ENCODE measurements around the gene LYPD4.
A peak's percentile ranks its signal among the peaks of the same experiment; 100 is the strongest.

Gene LYPD4

DNA sequence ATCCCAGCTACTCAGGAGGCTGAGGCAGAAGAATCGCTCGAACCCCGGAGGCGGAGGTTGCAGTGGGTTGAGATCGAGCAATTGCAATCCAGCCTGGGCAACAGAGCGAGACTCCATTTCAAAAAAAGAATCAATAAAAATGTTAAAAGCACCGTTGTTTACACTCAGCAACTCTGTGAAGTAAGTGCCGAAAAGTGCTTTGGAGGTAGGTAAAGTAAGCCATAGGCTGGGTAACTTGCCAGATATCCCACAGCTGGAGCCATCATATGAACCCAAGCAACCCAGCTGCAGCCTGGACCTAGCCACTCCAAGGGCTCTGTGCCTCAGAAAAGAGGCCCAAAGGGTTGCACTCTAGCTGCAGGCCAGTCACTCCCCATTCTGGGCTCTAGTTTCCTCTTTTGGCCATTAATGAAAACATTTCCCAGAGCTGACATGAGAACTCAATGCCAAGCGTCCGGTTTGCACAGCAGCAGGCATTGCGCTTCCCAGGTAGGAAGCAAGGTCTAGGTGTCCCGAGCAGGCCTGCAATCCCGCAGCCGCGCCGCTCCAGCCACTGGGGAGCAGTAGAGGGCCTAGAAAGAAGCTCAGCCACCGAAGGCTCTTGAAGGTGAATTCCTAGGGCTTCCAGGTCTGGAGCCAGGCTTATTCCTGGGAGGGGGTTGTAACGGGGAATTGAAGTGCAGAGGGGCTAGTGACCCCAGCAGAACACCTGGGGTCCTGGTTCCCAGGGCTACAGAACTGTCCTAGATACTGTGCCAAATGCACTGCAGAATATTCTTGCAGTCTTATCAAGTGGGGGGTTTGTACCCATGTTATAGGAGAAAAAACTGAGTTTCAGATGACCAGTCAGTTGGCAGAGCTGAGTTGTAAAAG lies 28.5 kb upstream of the LYPD4 start:
- peak; percentile 64 for DNase-seq

GRCh38 chr19:41872384-41872774 lies 27.9 kb upstream of the LYPD4 start:
- no peak for DNase-seq

DNA sequence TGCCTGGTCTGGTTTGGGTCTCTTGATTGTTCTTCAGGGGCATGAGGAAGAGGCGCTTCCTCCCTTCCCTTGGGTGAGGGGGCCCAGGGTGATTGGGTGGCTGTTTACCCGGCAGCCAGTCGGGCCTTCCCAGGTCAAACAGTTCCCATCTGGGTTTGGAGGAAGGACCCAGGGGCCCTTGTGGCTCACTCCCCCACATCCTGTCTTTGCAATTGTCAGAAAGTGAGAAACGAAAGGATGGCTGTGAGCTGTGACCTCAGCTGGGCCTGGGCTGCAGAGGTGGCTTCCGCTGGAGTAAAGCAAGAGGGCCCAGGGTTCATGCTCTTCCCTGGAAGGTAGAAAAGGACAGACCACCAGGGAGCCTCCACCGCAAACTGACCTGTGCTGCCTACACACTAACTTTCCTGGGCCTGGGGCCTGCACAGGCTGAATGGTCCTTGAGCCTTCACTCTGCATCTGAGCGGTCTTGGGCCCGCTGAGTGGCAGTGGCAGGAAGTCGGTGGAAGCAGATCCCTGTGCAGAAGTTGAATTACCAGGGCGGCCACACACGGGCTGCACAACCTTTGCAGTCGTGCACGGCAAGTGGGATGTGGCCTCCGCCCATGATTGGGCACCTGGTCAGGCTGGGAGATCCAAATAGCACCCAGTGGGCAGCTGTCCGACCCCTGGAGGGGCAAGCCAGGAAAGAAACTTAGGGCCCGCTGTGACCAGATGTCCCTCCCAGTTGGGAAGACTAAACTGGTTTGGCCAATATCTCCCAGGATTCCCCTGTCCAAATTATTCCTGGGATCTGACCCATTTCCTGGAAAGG lies 27.3 kb upstream of the LYPD4 start:
- no peak for DNase-seq

DNA sequence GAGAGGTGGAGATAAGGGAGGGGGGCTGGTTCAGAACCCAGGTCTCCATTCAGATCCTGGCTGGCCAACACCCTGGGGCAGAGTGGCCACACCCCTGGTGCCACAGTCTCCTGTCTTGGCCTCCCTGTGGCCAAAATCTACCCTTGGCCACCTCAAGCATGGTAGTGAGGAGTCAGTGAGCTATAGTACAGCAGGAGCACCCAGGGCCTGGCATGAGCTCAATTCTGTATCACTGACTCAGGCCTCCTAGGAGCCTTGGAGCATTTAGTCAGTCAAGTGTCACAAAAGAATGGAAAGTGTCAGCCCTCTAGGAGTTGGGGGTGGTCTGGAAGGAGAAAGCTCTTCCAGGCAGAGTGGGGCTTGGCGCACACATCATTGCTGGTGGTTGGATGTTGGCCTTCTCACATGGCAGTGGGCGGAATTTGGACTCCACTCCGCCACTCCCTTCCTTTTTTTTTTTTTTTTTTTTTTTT lies 26.0 kb upstream of the LYPD4 start:
- DNase-seq = no peak

DNA sequence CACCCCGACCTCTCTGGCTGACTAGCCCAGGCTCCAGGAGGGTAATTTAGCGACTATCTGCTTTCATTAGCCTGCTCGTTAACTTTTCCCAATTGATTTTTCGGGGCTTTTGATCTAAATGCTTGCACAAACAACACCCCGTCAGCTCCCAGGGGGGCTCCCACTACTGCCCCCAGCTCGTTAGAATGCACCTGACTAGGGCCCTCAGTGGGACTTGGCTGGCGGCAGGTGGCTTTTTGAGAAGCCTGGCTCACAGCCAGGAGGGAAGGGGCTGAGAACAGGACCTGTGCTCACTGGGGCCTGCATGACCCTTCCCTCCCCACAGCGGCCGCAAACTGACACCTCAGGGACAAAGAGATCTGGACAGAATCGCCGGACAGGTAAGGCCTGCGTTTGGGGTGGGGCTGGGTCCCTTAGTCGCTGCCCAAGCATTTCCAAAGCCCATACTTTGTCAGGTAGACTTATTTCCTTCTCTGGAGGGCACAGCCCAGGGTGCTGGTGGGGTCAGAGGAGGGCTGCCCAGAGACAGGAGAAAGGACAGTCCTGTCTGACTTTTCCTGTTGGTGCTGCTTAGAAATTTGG lies 25.0 kb upstream of the LYPD4 start:
- DNase-seq = no peak

GRCh38 chr19:41868989-41869300 lies 24.5 kb upstream of the LYPD4 start:
- DNase-seq = no peak

- no peak for DNase-seq
These were observed 23.9 kb upstream of the LYPD4 start for GRCh38 chr19:41868120-41868988.

DNA sequence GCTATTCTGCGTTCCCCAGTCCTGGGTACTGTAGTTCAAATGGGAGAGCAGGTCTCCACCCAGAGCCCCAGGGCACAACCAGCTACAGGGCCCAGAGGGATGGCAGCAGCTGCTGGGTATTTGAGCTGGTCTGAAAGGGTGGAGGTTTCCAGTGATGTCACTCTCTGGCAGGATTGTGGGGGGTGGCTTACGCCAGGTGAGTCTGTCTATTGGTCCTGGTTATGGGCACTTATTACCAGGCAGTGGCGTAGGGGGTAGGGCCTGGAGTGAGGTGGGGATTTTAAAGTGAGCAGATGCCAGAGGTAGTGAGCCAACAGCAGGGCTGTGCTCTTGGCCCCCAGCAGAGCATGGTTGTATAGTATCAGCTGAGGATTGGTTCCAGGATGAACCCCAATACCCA lies 21.8 kb upstream of the LYPD4 start:
- no peak for DNase-seq

- DNase-seq = no peak
These were observed 19.9 kb upstream of the LYPD4 start for GRCh38 chr19:41864374-41864773.

DNA sequence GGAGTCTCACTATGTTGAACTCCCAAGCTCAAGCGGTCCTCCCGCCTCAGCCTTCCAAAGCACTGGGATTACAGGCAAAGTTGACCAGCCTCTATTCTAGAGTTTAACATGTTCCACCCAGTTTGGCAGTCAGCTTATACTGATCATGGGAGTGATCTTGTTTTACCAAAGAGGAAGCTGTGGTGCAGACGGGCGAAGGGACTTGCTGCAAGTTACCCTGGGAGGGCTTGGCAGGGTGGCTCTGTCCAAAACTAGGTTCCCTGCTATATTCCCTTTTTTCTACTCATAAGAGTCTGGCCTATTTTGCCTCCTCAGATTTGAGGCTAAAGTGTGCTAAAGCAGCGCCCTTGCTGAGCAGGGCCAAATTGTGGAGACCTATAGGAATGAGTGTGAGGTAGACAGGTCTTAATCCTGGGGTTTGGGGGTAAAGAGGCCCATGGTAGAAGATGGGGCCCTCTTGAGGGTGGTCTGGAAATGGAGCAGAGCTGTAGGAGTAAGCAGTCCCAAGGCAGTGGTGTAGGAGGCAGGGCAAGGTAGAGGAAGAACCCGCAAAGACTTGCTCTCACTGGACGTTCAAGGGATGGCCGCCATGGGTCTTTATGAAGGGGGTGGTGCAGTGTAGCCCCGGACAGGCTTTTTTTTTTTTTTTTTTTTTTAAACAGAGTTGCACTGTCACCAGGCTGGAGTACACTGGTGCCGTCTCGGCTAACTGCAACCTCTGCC lies 18.9 kb upstream of the LYPD4 start:
- no peak for DNase-seq

- DNase-seq = no peak
These were observed 18.0 kb upstream of the LYPD4 start for GRCh38 chr19:41862445-41862986.

DNA sequence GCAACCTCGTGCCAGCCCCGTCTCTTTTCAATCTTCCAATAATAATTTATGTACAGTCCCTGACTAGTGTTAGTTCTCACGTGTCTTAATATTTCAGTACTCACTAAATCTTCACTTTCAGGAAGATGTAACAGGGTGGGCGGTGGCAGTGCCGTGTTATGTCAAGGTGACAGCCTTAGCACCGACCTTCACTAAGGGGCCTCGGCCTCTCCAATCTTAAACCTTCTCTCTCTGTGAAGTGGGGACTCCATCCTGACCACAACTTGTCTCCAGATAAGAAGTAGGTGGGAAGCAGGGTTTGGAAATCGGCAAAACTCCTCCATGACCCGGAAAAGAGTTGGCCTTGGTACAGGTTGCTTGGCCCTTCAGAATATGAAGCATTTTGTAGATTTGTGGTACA lies 17.4 kb upstream of the LYPD4 start:
- no peak for DNase-seq

DNA sequence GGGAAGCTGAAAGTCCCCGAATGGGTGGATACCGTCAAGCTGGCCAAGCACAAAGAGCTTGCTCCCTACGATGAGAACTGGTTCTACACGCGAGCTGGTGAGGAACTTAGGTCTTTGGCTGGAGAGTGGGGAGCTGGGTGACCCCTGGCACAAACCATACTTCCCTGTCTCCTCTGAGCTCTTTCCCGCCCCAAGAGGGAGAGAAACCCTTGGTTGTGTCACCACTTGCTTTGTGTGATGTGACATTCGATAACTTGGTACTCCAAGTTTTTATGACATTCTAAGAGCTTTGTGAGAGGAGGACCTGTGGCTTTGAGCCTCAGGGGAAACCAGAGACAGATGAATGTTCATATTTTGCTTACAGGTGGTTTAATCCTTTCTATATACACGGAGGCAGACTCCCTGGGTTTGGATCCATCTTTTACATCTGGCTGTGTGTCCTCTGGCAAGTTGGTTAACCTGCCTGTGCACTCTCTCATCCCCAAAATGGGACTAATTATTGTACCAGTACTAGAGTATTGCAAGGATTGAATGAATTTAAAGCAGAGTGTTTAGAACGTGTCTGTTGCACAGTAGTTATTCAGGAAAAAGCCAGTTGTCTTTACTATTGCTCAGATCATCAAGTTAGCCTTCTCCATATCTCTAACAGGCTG lies 16.8 kb upstream of the LYPD4 start:
- DNase-seq = no peak

DNA sequence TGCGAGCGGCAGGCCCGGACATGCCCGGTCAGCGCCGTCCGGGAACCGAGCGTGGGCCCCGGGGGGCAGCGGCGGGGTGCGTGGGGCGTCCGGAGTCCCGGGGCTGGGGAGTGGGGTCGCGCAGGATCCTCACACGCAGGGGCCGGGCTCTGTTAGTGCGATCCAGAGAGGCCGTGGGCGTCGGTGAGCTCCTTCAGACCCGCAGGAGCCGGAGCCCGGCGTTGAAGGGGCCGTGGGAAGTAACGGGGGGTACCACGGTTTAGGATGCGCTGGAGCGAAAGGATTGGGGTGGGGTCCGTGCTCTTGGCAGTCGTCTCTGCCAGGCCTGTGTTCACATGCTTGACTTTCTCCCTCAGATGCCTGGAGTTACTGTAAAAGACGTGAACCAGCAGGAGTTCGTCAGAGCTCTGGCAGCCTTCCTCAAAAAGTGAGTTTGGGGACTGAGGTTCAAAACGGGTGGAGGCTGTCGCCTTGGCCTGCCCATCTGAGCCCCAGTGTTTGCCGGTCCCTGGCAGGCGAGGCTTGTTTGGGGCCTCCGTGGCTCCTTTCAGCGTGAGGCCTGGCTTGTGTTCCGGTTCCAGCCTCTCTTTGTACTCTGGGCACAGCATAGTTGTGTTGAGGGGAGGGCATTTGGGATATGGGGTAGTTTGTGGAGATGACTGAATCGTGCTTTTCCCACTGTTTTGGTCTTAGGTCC lies 16.1 kb upstream of the LYPD4 start:
- DNase-seq = no peak

- DNase-seq = peak; percentile 96
These were observed 15.3 kb upstream of the LYPD4 start, which contains the start of gene RPS19 for GRCh38 chr19:41859618-41860418. RPS19 (plus strand) TSS chr19:41860255; CDS start chr19:41860775, 520 bp downstream.

GRCh38 chr19:41859213-41859617 lies 14.7 kb upstream of the LYPD4 start:
- DNase-seq = no peak

- no peak for DNase-seq
These were observed 9.3 kb upstream of the LYPD4 start for GRCh38 chr19:41853768-41854167.

DNA sequence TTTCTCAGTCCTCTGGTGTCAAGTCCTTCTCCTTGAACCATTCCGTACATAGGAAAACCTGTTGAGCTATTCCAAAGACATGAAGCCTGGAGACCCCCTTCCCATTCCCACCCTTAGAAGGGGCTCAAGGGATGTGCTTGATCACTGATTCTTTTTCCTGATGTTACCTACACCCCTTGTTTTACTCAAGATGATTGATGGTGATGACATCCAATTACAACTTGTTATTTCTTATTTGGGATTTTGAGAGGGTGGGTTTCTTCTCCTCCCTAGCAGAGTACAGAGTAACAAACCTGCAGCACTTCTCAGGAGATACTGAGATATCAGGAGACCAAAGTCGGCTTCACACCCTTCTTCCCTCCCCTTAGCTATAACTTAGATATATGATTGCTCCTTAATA lies 8.9 kb upstream of the LYPD4 start:
- DNase-seq = no peak

- no peak for DNase-seq
These were observed 7.0 kb upstream of the LYPD4 start for GRCh38 chr19:41851456-41851855.

- no peak for DNase-seq
These were observed 5.9 kb upstream of the LYPD4 start for GRCh38 chr19:41850381-41850780.

All from NCI-H2171 (cell line).